Thyroid gland (tissue), 4 donors: ENCODE results near the gene TFAP2D. TPM values are rescaled to one million over a fixed set of nuclear protein-coding genes. Genes with fewer than 3 reads are reported as not detected.
A peak's percentile ranks its signal among the peaks of the same experiment; 100 is the strongest.

Source experiments
- DNase-seq, 2 donors: peaks; one replicate each; pipeline ENCODE4 v3.0.0-alpha.2; 2019
- H3K27ac ChIP-seq, 3 donors: fragments of 200-600 bp; sonication (generic); 1 replicate in 2 of 3; 2 replicates in 1 of 3; pipeline ENCODE4 v1.5.1; 2016 to 2019; ENCODE audit warnings: mild to moderate bottlenecking in 1 of 3, moderate library complexity in 1 of 3
- H3K27me3 ChIP-seq: fragments of 200-600 bp; sonication (generic); one replicate; pipeline ENCODE4 v1.5.1; 2019
- H3K36me3 ChIP-seq, 2 donors: fragments of 200-600 bp; sonication (generic); one replicate each; pipeline ENCODE4 v1.5.1; 2016 to 2019
- H3K4me1 ChIP-seq, 2 donors: fragments of 200-600 bp; sonication (generic); one replicate each; pipeline ENCODE4 v1.5.1; 2017 to 2019
- H3K4me3 ChIP-seq, 3 donors: fragments of 200-600 bp; sonication (generic); replicated peaks in 1 of 3; 1 replicate in 2 of 3; 2 replicates in 1 of 3; pipeline ENCODE4 v1.5.1; 2016; ENCODE audit warnings: mild to moderate bottlenecking in 1 of 3
- H3K9me3 ChIP-seq: fragments of 200-600 bp; sonication (generic); one replicate; pipeline ENCODE4 v1.5.1; 2017
- POLR2A ChIP-seq, 2 donors: fragments of 450-650 bp; IDR thresholded peaks; one replicate each; pipeline ENCODE4 v1.6.1; 2017; ENCODE audit warnings: antibody characterized with exemption in 2 of 2, mild to moderate bottlenecking in 2 of 2, moderate library complexity in 1 of 2
- WGBS, 2 donors: methylation state at CpG; one replicate each; pipeline ENCODE4 v1.1.5; 2017; 5-methylcytosine and 5-hydroxymethylcytosine counted together
- intact Hi-C: fragments of 100-400 bp; cut with DNase I; formaldehyde crosslinking; loops from one replicate; pipeline ENCODE4 v1.15.1; 2023
- total RNA-seq, 4 donors: library from RNA; depleted of rRNA; stranded (reverse); fragments of >200 nt; gene quantifications; one replicate each; pipeline ENCODE4 v1.2.3, GENCODE V29; 2016
- TF ChIP-seq, protein P1 (sequence below), 6 experiments: fragments of 200-600 bp in 3 of 6; fragments of 450-650 bp in 3 of 6; sonication (generic) in 3 of 6; IDR thresholded peaks; one replicate each; pipeline ENCODE4 v1.5.1; 2016 to 2019; ENCODE audit warnings: antibody characterized with exemption in 6 of 6, mild to moderate bottlenecking in 2 of 6, inconsistent platforms in 1 of 6, moderate library complexity in 1 of 6

TFAP2D gene
- total RNA-seq, 4 donors from 2014 or later: not detected

DNA sequence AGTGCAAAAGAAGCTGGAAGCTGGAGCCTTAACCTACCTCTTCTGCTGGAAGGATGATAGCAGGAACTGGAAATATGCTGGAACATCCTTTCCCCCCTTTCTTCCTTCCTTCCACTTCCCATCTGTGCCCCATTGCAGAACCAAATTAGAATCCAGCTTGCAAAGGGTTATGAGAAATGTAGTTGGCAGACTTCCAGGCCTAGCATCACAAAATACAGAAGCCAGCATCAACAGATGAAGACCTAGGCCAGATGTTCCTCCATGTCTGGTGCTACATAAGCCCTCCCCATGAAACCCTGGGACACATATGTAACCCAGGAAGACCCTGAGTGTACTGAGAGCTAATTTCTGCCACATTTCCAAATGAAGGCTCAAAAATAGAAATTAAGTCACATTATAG lies 65.4 kb downstream of the TFAP2D start:
- DNase-seq: no peak
- intact Hi-C loops: no loop called here
- H3K27me3 ChIP-seq: no peaks in the 10 kb centered on the region
- no peak overlapping the region for H3K27ac ChIP-seq
- no peaks in the 10 kb centered on the region for H3K36me3 ChIP-seq
- TF ChIP-seq, protein P1, sequence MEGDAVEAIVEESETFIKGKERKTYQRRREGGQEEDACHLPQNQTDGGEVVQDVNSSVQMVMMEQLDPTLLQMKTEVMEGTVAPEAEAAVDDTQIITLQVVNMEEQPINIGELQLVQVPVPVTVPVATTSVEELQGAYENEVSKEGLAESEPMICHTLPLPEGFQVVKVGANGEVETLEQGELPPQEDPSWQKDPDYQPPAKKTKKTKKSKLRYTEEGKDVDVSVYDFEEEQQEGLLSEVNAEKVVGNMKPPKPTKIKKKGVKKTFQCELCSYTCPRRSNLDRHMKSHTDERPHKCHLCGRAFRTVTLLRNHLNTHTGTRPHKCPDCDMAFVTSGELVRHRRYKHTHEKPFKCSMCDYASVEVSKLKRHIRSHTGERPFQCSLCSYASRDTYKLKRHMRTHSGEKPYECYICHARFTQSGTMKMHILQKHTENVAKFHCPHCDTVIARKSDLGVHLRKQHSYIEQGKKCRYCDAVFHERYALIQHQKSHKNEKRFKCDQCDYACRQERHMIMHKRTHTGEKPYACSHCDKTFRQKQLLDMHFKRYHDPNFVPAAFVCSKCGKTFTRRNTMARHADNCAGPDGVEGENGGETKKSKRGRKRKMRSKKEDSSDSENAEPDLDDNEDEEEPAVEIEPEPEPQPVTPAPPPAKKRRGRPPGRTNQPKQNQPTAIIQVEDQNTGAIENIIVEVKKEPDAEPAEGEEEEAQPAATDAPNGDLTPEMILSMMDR (IDR thresholded peaks at IDR 0.05): no peak
- no peak for TF ChIP-seq POLR2A (IDR thresholded peaks at IDR 0.05)
- H3K4me3 ChIP-seq: no peak overlapping the region
- H3K4me1 ChIP-seq: no peaks in the 10 kb centered on the region
- no peaks in the 10 kb centered on the region for H3K9me3 ChIP-seq

GRCh38 chr6:50780382-50780781 lies 67.1 kb downstream of the TFAP2D start:
- WGBS, 2 donors: 96 to 98% methylated on average over 5 of the region's 5 CpGs
- Histone ChIP-seq H3K27me3 (no peaks in the 10 kb centered on the region), H3K9me3 (no peaks in the 10 kb centered on the region), H3K36me3 (no peaks in the 10 kb centered on the region), H3K27ac (no peak overlapping the region), H3K4me1 (no peaks in the 10 kb centered on the region), H3K4me3 (no peak overlapping the region)
- intact Hi-C loops: no loop called here
- TF ChIP-seq POLR2A (IDR thresholded peaks at IDR 0.05): no peak
- TF ChIP-seq, protein P1 (IDR thresholded peaks at IDR 0.05): no peak
- no peak for DNase-seq

DNA sequence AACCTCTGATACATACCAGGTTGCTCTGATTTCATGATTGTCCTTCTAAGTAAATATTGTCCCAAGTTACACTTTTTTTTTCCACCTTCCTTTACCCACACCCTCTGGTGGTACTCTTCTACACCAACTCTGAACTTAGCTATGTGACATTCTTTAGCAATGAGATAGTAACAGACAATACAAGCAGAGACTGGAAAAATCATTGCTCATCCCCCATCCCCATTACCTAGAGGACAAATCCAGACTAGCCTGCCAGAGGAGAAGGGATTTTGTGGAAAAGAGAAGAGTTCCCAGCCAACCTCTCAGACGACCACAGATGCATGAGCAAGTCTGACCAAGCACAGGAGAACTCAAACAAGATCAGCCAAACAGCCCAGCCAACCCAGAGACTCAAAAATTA lies 72.6 kb downstream of the TFAP2D start:
- 17 to 28% methylated on average over 1 of the region's 1 CpG for WGBS, 2 donors
- DNase-seq: no peak
- H3K4me3 ChIP-seq: no peak overlapping the region
- intact Hi-C loops: no loop called here
- no peaks in the 10 kb centered on the region for H3K4me1 ChIP-seq
- H3K27me3 ChIP-seq: no peaks in the 10 kb centered on the region
- no peak for TF ChIP-seq POLR2A (IDR thresholded peaks at IDR 0.05)
- TF ChIP-seq, protein P1 (IDR thresholded peaks at IDR 0.05): no peak
- no peaks in the 10 kb centered on the region for H3K36me3 ChIP-seq
- H3K27ac ChIP-seq: no peak overlapping the region
- H3K9me3 ChIP-seq: no peaks in the 10 kb centered on the region

GRCh38 chr6:50791900-50792508 lies 78.7 kb downstream of the TFAP2D start:
- H3K27me3 ChIP-seq: no peaks in the 10 kb centered on the region

DNA sequence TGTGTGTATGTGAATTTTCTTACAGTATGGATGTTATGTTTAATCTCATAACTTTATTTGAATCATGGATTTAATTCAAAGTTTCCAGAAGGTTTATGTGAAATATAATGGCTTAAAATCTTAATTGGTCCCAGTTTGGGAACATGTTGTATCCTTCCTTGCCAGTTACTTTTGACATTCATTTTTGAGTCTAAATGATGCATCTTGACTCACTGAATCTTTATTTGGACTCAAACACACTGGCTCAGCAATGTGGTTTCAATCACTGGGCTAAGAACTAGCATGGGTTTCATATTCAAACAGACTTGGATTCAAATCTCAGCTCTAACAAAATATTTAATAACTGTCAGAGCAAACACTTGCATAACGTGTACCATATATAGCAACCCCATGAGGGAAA lies 79.4 kb downstream of the TFAP2D start:
- Histone ChIP-seq H3K4me1 (no peaks in the 10 kb centered on the region), H3K4me3 (no peak overlapping the region), H3K36me3 (no peaks in the 10 kb centered on the region), H3K9me3 (no peaks in the 10 kb centered on the region), H3K27ac (no peak overlapping the region), H3K27me3 (no peaks in the 10 kb centered on the region)
- intact Hi-C loops: no loop called here
- DNase-seq: no peak
- TF ChIP-seq, protein P1 (IDR thresholded peaks at IDR 0.05): no peak
- TF ChIP-seq POLR2A (IDR thresholded peaks at IDR 0.05): no peak
- 38 to 63% methylated on average over 1 of the region's 1 CpG for WGBS, 2 donors

More at GRCh38 chr6:50791900-50792508, 78.7 kb downstream of the TFAP2D start:
- Histone ChIP-seq H3K4me1 (no peaks in the 10 kb centered on the region), H3K36me3 (no peaks in the 10 kb centered on the region), H3K9me3 (no peaks in the 10 kb centered on the region), H3K27ac (no peak overlapping the region), H3K4me3 (no peak overlapping the region)
- WGBS, 2 donors: 2% methylated on average over 3 of the region's 3 CpGs
- no peak for DNase-seq
- intact Hi-C loops: no loop called here
- TF ChIP-seq, protein P1 (IDR thresholded peaks at IDR 0.05): peak in 4 of 6 experiments; percentile 22 to 79 (median 32)
- no peak for TF ChIP-seq POLR2A (IDR thresholded peaks at IDR 0.05)
